H1 (cell line): ENCODE results near the gene FGF1. TPM values are rescaled to one million over a fixed set of nuclear protein-coding genes. Genes with fewer than 3 reads are reported as not detected.

Experiments
- CHD7 ChIP-seq: fragments of 300-600 bp; sonication (generic); IDR thresholded peaks from 2 replicates; pipeline ENCODE4 v1.7.1; 2012; ENCODE audit warnings: low read length, moderate library complexity, mild to moderate bottlenecking, inconsistent platforms; ENCODE audit not compliant: insufficient replicate concordance
- polyA plus RNA-seq, 7 experiments: library from polyadenylated mRNA; depleted of rRNA in 3 of 7; stranded (reverse) in 5 of 7; unstranded in 2 of 7; fragments of >200 nt in 5 of 7; fragments of 200-250 nt in 2 of 7; gene quantifications; 1 replicate in 5 of 7; 2 replicates in 1 of 7; 4 replicates in 1 of 7; pipeline versions ENCODE4 v1.2.1 to v1.2.3, GENCODE V29; 2011 to 2013; ENCODE audit warnings: missing spikeins in 2 of 7, mixed read lengths in 2 of 7
- total RNA-seq: library from RNA; stranded (reverse); fragmentation: NEBNext Ultra II Directional; extraction: Animal tissue kit (Norgen Biotek cat#: 25700); gene quantifications from 2 replicates; pipeline ENCODE4 v1.2.1, GENCODE V29; 2021

Gene FGF1
- total and polyA plus RNA-seq, 2 of the 8 experiments (the other 6 are each of a cell fraction or from before 2014, with no cell fraction given): 0.30 to 0.50 TPM

- no peak for TF ChIP-seq CHD7
- TF ChIP-seq, all 59 proteins: peak for 0
Observed at GRCh38 chr5:142572006-142572405, 113.9 kb downstream of the FGF1 start (continued).
